NOMO-1 (cell line): ENCODE results near the gene PTCH1.

Source experiments
- DNase-seq, 2 experiments: peaks; one replicate each; lab custom pipeline; 2025; ENCODE audit not compliant: unreplicated experiment in 2 of 2; lab: John Stamatoyannopoulos, UW

The PTCH1 gene

DNA sequence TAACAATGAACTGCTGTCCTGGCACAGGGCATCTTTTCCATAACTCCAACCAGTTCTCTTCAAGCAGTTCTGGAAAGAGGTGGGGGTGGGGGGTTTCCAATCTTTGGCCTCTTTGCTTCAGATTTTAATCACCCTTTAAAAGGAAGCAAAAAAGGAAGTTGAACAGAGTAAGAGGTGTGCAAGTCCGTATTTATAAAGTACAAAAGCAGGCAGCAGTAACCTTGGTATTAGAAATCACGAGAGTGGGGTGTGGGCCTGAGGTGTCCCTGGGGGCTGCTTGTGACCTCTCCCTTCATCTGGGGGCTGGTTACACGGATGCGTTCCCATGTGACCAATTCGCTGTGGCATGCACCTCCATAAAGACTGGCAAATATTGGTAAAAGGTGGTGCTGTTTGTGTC lies 70.5 kb downstream of the PTCH1 start:
- DNase-seq, result peak in 1 of 2 experiments; percentile 2

DNA sequence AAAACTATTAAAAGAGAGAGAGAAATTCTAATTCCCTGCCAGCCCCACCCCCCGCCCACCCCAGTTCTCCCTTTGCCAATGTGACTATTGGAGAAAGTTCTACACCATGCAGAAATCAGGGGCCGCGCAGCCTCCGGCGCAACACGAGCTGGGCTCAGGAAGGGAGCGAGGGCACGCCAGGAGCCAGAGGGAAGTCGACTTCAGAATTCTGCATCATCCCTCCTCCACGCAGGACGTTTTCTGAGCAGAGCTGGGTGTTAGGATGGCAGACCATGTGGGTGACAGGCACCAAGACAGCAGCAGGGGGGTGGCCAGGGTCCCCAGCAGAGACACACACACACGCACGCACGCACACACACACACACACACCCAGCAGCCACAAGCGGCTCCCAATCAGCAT lies 72.6 kb downstream of the PTCH1 start:
- no peak for DNase-seq

DNA sequence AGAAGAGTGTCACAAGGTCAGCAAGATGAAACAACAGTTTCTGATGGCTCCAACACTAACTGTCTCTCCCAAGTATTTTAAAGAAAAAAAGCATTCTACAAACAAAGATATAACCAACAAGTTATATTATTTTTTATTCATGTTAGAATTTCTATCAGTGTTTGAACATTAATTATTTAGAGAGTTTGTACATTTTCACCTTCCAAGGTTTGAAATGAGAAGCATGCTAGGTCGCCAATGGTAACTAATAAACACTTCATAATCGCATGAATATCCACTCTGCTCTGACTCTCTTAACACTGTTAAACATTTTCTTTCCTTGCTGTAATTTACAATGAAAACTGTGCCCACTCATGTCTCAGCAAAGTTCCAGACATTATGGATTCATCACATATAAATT lies 73.5 kb downstream of the PTCH1 start:
- DNase-seq, result no peak

DNA sequence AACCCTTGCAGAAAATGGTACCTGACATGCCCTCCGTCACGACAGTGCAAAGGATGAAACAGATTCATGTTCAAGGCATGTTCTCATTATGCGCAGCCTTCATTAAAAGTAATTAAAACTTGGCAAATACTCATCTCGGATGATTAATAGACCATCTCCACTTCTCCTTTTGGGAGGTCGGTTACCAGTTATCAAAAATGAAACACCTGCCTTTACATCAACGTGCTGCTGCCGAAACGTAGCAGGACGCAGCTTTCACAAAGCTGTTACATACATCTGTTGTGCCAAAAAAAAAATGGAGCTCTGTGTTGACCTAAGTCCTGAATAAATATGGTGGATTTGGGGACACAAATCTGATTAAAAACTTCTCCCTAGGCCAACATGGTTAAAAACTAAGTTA lies 75.7 kb downstream of the PTCH1 start:
- DNase-seq, result no peak

DNA sequence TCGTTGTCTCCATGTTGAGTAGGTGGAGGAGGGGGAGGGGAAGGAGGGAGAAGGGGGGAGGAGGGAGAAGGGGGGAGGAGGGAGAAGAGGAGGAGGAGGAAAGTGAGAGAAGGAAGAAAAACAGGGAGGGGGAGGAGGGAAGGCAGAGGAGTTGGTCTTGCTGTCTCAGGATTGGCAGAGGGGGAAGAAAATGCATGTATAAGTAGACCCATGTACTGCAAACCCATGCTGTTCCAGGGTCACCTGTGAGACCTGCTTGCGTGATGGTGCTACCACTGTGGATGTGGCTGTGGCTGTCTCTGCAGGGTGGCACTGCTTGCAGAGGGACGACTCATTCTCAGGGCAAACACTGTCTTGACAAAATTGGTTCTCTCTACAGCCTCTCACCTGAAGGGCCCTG lies 76.3 kb downstream of the PTCH1 start:
- DNase-seq, result no peak

DNA sequence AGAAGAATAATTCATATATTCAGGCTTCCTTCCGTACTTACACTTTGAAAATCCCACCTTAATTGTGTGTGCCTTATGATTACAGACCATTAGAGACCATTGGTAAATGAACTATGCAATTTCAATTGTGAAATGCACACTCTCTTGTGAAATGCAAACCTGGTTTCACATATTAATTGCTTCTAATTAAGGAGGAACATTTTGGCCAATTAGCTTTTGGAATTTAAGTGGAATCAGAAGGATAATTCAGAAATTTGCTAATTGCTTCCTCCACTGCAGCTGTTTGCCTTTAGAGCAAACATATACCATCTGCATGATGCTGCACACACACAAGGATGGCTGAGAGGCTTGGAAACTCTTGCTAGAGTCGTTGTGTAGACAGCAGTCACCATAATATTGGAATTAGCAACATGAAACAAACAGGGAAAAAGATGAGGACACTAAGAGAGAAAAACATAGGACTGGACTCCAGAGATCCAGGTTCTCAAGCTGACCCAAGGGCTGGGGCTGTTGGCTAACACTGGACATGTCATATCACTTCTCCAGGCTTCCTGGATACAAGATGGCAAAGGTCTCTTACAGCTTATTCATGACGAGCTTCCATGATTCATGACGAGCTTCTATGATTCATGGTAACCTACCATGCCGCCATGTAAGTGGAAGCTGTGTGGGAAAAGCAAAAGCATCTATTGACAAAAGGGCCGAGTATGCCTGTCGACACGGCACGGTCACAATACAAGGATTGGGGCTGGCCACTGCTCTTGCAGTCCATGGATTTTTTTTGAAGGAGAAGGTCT lies 78.0 kb downstream of the PTCH1 start:
- no peak for DNase-seq

DNA sequence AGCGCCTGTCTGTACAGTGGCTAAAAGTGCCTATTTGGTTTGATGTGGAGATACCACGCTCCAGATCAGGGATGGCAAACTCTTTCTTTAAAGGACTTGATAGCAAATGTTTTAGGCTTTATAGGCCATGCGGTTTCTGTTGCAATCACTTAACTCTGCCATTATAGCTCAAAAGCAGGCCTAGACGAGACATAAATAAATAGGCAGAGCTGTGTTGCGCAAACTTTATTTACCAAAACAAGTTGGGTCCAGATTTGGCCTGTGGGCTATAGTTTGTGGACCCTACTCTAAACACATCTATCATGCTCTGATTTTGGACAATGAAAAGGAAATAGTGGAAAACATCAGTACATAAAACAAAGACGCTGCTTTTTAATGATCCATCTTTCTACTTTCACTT lies 79.2 kb downstream of the PTCH1 start:
- no peak for DNase-seq

DNA sequence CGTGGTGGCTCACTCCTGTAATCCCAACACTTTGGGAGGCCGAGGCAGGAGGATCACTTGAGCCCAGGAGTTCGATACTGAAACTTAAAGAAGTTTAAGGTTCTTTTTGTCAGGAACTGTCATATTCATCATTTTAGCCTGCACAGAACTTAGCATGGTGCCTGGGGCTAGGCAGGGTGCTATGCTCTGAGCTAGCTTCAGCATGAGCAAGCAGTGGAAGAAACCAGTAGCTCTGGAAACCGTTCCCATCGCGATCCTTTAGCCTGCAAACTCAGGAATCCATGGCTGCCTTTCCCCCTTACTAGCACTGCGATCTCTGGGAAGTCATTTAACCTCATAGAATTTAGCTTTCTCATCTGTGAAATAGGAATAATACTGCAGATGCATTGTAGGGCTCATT lies 80.4 kb downstream of the PTCH1 start:
- DNase-seq, result no peak

DNA sequence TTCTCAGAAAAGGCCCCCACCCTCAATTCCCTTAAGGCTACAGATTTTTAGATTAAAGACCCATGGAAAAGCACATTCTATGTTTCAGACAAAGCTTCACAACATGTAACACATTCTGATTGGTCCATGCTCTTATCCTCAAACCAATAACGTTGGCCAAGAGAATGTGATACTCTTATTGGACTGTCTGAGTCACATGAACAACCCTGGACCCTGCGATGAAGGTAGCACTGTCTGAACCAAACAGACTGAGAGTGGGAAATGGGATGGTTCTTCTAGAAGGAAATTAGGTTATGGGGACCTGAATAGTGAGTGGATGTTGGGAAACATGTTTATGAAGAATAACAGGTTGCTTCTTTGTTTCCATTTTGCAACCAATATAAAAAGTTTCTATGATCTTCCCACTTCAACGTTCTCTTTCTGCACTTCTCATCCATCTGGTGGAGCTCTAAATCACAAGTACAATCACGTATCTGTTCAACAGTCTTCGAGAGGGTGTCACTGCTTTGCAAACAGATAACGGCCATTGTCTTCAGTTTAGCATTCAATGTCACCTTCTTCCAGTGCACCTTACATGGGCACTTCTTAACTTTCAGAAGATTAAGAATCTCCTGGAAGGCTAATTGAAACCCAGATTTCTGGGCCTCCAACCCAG lies 81.6 kb downstream of the PTCH1 start:
- DNase-seq, result no peak

DNA sequence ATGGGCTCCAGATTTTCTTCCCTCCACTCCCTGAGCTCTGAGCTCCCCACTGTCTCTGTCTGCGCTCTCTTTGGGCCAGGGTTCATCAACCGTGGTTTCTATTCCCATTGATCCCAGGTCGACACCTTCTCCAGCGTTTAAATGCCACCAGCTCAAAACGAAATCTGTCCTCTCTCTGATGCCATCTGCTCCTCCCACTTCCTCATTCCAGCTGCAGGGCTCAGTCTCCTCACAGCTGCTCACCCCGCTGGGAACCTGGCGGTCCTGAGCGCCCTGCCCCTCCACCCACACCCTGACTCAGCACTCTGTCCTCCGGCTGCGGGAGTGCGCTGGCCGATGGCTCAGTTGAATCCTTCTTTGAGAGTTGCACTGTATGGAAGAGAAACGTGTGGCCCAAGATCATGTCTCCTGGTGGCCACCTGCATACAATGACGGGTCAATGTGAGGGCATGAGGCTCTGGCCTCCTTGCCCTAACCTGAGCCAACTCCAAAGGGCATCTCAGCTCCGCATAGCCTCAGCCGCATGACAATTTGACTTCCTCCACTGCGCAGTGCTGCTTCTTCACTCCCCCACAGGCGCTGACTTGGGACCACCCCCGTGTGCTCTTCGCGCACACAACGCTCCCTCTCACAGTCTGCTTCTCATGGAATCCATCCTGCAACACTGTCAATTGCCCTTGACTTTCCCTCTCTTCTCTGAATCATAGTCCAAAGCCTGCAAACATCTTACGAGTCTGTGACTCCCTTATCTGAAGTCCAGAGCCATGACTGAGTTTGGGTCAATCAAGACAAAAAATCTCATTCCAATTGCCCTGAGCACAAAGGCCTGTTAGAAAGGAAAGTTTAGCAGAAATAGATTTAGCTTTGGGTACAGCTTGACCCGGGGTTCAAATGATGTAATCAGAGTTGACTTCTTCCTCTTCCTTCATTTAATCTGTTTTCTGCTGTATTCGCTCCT lies 82.4 kb downstream of the PTCH1 start:
- peak; percentile 25 to 28 for DNase-seq

DNA sequence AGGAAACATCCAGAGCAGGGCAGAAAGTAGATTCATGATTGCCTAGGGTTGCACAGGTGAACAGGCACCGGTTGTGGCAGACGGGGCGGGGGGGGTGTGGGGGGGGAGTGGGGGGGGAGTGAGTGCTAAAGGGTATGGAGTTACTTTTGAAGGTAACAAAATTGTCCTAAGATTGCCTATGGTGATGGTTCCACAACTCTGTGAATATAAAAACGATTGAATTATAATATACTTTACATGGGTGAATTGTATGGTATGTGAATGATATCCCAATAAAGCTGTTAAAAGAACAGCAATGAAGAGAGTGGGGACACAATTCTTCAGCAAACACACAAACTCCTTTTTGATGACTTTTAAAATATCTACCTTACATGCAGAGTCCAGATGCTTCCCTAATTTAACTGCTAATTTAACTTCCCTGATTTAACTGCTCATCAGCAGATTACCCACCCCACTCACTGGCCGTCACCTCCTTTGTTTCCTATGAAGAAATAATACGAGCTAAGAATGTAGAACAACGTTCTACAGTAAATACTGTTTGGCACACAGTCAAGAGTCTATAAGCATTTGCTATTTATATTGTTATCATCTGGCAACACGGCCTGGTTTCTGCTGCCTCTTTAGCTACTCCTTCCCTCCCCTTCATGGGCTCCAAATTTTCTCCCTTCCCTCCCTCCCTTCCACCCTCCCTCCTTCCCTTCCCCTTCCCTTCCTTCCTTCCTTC lies 83.5 kb downstream of the PTCH1 start:
- DNase-seq, result peak; percentile 38 to 72

DNA sequence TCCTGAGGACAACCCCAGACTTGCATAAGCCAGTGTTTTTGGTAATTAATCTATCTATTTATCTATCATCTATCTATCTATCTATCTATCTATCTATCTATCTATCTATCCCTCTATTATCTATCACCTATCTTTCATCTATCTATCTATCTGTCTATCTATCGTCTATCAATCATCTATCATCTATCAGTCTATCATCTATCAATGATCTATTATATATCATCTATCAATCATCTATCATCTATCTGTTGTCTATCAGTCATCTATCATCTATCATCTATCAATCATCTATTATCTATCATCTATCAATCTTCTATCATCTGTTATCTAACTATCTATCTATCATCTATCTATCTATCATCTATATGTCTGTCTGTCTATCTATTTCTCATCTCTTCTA lies 85.5 kb downstream of the PTCH1 start:
- DNase-seq, result no peak

DNA sequence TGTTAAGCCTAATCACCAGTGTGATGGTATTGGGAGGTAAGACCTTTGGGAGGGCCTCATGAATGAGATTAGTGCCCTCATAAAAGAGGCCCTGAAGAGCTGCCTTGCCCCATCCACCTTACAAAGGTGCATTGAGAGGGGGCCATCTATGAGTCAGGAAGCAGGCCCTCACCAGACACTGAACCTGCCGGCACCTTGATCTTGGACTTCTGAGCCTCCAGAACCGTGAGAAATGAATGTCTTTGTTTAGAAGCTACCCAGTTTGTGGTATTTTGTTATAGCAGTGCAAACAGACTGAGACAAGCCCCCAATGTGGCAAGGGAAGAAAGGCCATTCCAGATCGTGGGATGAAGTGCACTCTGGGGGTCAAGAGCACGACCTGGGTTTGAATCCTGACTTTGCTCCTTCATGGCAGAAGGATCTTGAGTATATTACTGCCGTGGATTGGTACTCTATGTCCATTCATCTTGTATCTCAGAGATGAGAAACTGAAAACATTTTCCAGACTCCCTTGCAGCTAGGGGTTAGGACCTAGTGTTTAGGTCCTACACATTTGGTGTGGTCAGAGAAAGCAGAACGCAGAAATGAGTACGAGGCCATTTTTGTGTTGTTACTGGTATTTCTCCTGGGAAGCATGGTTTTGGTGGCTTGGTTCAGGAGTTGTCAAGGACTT lies 86.7 kb downstream of the PTCH1 start:
- DNase-seq, result no peak

DNA sequence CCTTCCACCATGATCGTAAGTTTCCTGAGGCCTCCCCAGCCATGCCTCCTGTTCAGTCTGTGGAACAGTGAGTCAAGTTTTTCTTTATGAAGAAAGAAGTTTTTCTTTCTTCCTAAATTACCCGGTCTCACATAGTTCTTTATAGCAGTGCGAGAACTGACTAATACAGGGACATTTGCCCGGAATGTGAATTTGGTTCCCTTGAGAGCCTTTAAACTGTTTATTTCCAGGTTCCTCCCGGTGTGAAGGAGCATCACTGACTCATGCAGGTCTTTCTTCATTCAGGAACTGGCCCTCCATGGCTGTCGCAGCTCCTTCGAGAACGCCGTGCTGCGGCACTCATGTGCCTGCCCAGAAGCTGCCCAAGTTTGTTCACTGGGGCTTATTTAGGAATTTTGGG lies 87.7 kb downstream of the PTCH1 start:
- no peak for DNase-seq

DNA sequence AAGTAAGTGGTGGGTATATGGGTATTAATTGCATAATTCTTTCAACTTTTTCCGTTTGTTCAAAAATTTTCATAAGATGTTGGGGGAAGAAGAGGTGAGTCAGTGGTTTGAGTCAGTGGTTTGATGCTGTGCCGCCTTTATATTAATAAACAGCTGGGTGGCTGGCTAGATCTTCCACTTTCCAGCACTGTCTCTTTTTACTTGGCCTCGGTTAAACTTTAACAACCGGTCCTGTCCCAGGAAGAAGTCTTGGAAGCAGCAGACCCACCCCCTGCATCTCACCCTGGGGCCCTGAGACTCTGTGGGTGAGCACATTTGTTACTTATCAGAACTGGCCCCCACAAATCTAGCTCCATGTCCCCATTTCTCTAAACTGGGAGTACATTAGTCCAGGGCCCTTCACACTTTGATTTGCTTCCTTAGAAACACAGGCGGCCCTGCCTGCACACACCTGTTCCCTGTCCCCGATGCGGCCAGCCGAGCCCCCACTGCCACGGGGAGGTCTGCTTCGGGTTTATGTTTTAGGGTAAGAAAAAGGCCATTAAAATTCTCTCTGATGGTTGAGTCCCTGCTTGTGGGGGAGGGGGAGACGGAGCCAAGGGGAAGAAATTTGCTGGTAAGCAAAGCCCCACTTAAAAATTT lies 90.7 kb downstream of the PTCH1 start:
- DNase-seq, result no peak

DNA sequence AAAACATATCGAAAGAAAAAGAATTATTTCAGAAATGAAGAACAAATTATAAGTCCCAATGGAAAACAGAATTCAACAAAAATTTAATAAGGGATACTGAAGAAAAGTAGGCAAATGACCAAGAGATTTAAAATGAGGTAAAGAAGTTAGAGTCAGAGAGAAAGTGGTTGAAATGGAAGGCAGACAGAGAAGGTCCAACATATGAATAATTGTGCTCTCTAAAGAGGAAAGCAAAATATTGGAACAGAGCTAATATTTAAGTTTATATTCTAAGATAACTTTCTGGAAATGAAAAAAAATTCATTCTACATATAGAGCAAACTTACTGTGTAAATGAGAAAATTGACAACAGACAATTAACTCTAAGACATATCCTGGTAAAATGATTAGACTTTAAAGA lies 94.1 kb downstream of the PTCH1 start:
- no peak for DNase-seq

DNA sequence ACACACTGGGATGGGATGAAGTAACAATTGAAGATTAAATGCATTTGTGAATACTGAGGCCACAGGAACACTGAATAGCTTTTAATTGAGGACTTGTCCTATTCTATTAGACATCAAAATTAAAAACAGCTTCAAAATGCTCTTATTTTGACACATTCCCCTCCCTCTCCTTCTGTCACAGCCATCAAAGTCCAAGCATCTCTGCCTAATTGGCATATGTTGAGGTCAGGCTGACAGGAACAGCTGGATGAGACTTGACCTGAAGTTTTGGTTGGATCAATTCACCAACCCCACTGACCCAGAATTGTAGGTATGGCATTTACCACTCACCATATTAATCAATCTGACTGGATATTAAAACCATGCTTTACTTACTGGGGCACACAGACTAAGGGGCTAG lies 96.3 kb downstream of the PTCH1 start:
- DNase-seq, result no peak

DNA sequence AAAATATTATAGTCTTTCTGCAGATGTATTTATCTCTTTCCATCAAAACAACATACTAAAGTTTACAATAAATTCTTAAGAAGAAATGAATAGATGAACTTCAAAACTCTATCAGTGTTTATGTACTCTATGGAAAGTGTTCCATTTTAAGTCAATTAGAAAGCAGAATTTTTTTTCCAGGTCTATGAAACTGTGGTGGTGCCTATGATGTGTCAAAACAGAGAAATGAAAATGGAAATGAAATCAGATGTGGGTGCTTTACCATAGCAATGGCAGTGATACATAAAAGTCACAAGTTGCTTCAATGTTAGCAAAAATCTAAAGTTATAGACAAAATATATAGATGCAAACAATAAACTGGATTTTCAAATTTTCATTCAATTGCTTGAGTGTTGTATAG lies 97.3 kb downstream of the PTCH1 start:
- DNase-seq, result no peak

DNA sequence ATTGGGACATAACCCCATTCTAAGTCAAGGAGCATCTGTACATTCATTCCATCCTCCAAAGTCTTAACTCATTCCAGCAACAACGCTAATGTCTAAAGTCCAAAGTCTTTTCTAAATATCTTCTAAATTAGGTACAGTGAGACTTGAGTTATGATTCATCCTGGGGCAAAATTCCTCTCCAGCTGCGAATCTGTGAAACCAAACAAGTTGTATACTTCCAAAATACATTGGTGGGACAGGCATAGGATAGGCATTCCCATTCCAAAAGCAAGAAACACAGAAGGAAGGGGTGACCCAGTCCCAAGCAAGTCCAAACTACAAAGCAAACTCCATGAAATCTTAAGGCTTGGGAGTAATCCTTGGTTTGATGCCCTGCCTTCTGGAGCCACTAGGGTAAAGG lies 101.6 kb downstream of the PTCH1 start:
- DNase-seq, result no peak

DNA sequence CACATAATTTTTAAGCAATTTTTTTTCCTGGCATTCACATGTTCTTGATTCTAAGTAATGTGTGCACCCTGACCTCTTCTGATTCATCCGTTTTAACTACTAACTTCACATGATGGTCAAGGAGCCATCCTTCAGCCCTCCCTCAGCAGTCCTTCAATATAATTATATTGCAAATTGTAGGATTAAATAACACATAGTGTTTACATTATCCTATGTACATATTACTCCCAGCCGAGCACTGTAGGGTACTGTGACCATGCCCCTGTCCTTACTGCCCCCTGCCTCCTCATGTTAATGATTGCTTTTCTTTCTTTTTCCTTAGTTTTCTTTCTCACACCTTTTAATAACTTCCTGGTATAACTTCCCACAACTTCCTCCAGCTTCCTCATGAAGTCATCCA lies 103.0 kb downstream of the PTCH1 start:
- no peak for DNase-seq
